K562 (cell line): ENCODE data around the gene KCNK4. TPM values are rescaled to one million over a fixed set of nuclear protein-coding genes. Genes with fewer than 3 reads are reported as not detected.

Experiments
- ATF7 ChIP-seq: fragments of 450-650 bp; IDR thresholded peaks from 2 replicates; pipeline ENCODE4 v1.7.1; 2014; ENCODE audit warnings: mild to moderate bottlenecking, moderate library complexity
- BMI1 ChIP-seq: fragments of 150-350 bp; IDR thresholded peaks from 2 replicates; pipeline ENCODE4 v1.6.1; 2014; ENCODE audit warnings: low read length
- CC2D1A ChIP-seq: fragments of 450-650 bp; IDR thresholded peaks from 2 replicates; pipeline ENCODE4 v1.6.1; 2017; ENCODE audit warnings: mild to moderate bottlenecking
- CHD4 ChIP-seq: fragments of 200-600 bp; sonication (generic); IDR thresholded peaks from 3 replicates; pipeline ENCODE4 v1.6.1; 2012; ENCODE audit warnings: low read depth, mild to moderate bottlenecking, mixed read lengths, low read length, inconsistent platforms; ENCODE audit not compliant: insufficient read depth, insufficient replicate concordance, poor library complexity, severe bottlenecking
- CREBBP ChIP-seq: IDR thresholded peaks from one replicate; pipeline ENCODE4 v1.6.1; 2012; ENCODE audit warnings: low read depth, mild to moderate bottlenecking, control low read depth, inconsistent platforms, low read length
- CTCFL ChIP-seq: IDR thresholded peaks from 2 replicates; pipeline ENCODE4 v1.6.1; 2011; ENCODE audit warnings: borderline replicate concordance, low read depth, mild to moderate bottlenecking, moderate library complexity, low read length; ENCODE audit not compliant: insufficient read depth, poor library complexity, severe bottlenecking
- FUS ChIP-seq: fragments of 200-400 bp; formaldehyde crosslinking; optimal IDR thresholded peaks from 2 replicates; pipeline ENCODE3; 2017; ENCODE audit warnings: low read depth, low read length
- GTF2F1 ChIP-seq: IDR thresholded peaks from 2 replicates; pipeline ENCODE4 v1.6.1; 2011; ENCODE audit warnings: low read depth, low read length, improper control_type of control experiment
- ILF3 ChIP-seq: fragments of 450-650 bp; IDR thresholded peaks from 2 replicates; pipeline ENCODE4 v1.6.1; 2018; ENCODE audit warnings: antibody characterized with exemption, mild to moderate bottlenecking, moderate library complexity, borderline replicate concordance
- KAT7 ChIP-seq: sonication (generic); formaldehyde crosslinking; IDR thresholded peaks from 2 replicates; pipeline ENCODE4 v1.8.0; 2022; ENCODE audit warnings: missing genetic modification reagents, mild to moderate bottlenecking, borderline replicate concordance
- MAFK ChIP-seq: IDR thresholded peaks from 2 replicates; pipeline ENCODE4 v1.6.1; 2011; ENCODE audit warnings: low read length, improper control_type of control experiment
- MLLT1 ChIP-seq, 2 experiments: fragments of 450-650 bp; IDR thresholded peaks; 2 replicates each; pipeline ENCODE4 v1.6.1; 2016
- MXI1 ChIP-seq: IDR thresholded peaks from 2 replicates; pipeline ENCODE4 v1.6.1; 2011; ENCODE audit warnings: low read depth, mild to moderate bottlenecking, improper control_type of control experiment, low read length
- NELFE ChIP-seq: IDR thresholded peaks from 2 replicates; pipeline ENCODE4 v1.6.1; 2011; ENCODE audit warnings: mild to moderate bottlenecking; ENCODE audit not compliant: insufficient read depth, insufficient read length
- POU5F1 ChIP-seq: fragments of 150-350 bp; IDR thresholded peaks from 2 replicates; pipeline ENCODE4 v1.6.1; 2014; ENCODE audit warnings: borderline replicate concordance, low read length, low read depth, mild to moderate bottlenecking; ENCODE audit not compliant: partially characterized antibody
- RBM15 ChIP-seq: fragments of 200-400 bp; formaldehyde crosslinking; IDR thresholded peaks from 2 replicates; pipeline ENCODE4 v1.6.1; 2018; ENCODE audit warnings: mild to moderate bottlenecking, low read length, moderate library complexity; ENCODE audit not compliant: insufficient read depth
- SMAD1 ChIP-seq: fragments of 150-350 bp; IDR thresholded peaks from 2 replicates; pipeline ENCODE4 v1.6.1; 2014; ENCODE audit warnings: low read length, low read depth; ENCODE audit not compliant: partially characterized antibody
- TAF9B ChIP-seq: fragments of 450-650 bp; IDR thresholded peaks from 2 replicates; pipeline ENCODE4 v1.6.1; 2018; ENCODE audit warnings: mild to moderate bottlenecking; ENCODE audit not compliant: partially characterized antibody
- ZC3H8 ChIP-seq: fragments of 450-650 bp; IDR thresholded peaks from 2 replicates; pipeline ENCODE4 v1.6.1; 2017
- ZFX ChIP-seq: sonication (generic); formaldehyde crosslinking; IDR thresholded peaks from 2 replicates; pipeline ENCODE4 v1.8.0; 2022; ENCODE audit warnings: mild to moderate bottlenecking, missing genetic modification reagents, moderate library complexity
- ZKSCAN3 ChIP-seq: fragments of 250-450 bp; sonication (Bioruptor Pico); IDR thresholded peaks from 2 replicates; pipeline ENCODE4 v1.4.0; 2020
- ZNF143 ChIP-seq: sonication (generic); formaldehyde crosslinking; IDR thresholded peaks from 2 replicates; pipeline ENCODE4 v1.9.0; 2022; ENCODE audit warnings: mild to moderate bottlenecking, missing genetic modification reagents
- ZNF175 ChIP-seq: fragments of 200-800 bp; sonication (Bioruptor generic); IDR thresholded peaks from 2 replicates; pipeline ENCODE4 v1.6.1; 2016; ENCODE audit warnings: low read depth, mild to moderate bottlenecking, missing genetic modification characterization, missing compliant biosample characterization
- ZNF507 ChIP-seq: conservative IDR thresholded peaks from 2 replicates; pipeline ENCODE4 v1.6.1; 2017; ENCODE audit warnings: missing genetic modification characterization, missing compliant biosample characterization
- polyA plus RNA-seq, 8 experiments: library from polyadenylated mRNA; depleted of rRNA in 4 of 8; stranded (reverse) in 5 of 8; unstranded in 3 of 8; fragments of >200 nt; fragmentation: Nextera tagmentation in 2 of 8; fragmentation: Illumina TruSeq in 1 of 8; extraction: Ambion mirVana in 2 of 8; extraction: Trizol in 1 of 8; gene quantifications; 2 replicates each; pipeline versions ENCODE4 v1.2.1 to v1.2.3, GENCODE V29; 2011 to 2014; ENCODE audit warnings: inconsistent platforms in 1 of 8, missing spikeins in 1 of 8
- total RNA-seq, 7 experiments: library from RNA; depleted of rRNA in 6 of 7; stranded (reverse); fragments of >200 nt in 6 of 7; fragmentation: Illumina TruSeq in 2 of 7; extraction: Trizol in 2 of 7; gene quantifications; 2 replicates each; pipeline versions ENCODE4 v1.2.1 to v1.2.3, GENCODE V29; 2011 to 2021; ENCODE audit warnings: low replicate concordance in 1 of 7
- TF ChIP-seq, protein P1 (sequence below): fragments of 250-450 bp; sonication (Bioruptor Pico); IDR thresholded peaks from 2 replicates; pipeline ENCODE4 v1.4.0; 2020; ENCODE audit warnings: borderline replicate concordance

Gene KCNK4
- total and polyA plus RNA-seq, 9 of the 15 experiments (the other 6 are each of a cell fraction or from before 2014, with no cell fraction given): not detected

DNA sequence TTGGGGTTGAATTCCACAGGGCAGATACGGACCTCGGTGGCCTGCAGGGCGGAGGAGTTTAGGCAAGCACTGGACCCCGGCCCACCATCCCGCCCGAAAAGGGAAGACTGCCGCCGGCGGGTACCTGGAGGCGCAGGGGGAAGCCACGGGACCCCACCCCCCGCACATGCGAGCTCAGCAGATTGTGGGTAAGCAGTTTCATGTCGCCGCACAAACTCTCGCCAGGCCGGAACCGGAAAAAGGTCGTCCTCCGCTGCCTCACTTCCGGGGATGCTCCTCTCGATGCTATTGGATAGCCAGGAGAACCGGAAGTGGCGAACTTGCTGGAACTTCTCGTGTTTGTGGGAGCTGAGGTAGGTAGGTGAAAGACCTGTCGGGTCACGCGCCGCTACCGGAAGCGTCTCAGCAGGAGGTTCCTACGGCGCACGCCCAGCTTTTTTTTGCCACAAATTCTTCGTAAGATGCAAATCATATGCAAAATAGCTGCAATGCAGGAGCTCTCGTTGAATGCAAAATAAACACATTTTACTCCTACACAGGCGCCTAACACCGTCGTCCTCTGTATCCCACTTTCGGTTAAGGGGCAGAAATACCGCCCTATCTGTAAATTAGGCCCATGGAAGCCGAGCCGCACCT lies 26.3 kb downstream of the KCNK4 start, which contains the start of gene TRMT112 (continued):
- peak; percentile 52; the same call in 1 of the 2 replicates for TF ChIP-seq ZNF143 (CRISPR knock-in tag)
- no peak for TF ChIP-seq CC2D1A
- no peak for TF ChIP-seq POU5F1
- TF ChIP-seq FUS: no peak
- TF ChIP-seq ZNF175: no peak
- no peak for TF ChIP-seq ILF3
- TF ChIP-seq ZNF507 (tag): no peak
- TF ChIP-seq MXI1: no peak; the same call in 1 of the 2 replicates
- TF ChIP-seq ZC3H8: no peak
- TF ChIP-seq SMAD1: peak; percentile 11
- TF ChIP-seq KAT7 (CRISPR knock-in tag): no peak; the same call in 1 of the 2 replicates
- TF ChIP-seq CREBBP: no peak
- TF ChIP-seq ATF7: peak; percentile 36
- no peak for TF ChIP-seq ZKSCAN3
- TF ChIP-seq CHD4: no peak
- TF ChIP-seq RBM15: no peak
- TF ChIP-seq, protein P1, sequence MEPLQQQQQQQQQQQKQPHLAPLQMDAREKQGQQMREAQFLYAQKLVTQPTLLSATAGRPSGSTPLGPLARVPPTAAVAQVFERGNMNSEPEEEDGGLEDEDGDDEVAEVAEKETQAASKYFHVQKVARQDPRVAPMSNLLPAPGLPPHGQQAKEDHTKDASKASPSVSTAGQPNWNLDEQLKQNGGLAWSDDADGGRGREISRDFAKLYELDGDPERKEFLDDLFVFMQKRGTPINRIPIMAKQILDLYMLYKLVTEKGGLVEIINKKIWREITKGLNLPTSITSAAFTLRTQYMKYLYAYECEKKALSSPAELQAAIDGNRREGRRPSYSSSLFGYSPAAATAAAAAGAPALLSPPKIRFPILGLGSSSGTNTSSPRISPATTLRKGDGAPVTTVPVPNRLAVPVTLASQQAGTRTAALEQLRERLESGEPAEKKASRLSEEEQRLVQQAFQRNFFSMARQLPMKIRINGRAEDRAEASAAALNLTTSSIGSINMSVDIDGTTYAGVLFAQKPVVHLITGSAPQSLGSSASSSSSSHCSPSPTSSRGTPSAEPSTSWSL (CRISPR knock-in tag): no peak
- TF ChIP-seq BMI1: no peak
- TF ChIP-seq CTCFL: no peak
- no peak for TF ChIP-seq TAF9B
- TF ChIP-seq MAFK: peak; percentile 71
- no peak; the same call in 1 of the 2 replicates for TF ChIP-seq ZFX (CRISPR knock-in tag)
- TF ChIP-seq NELFE: no peak
- no peak; a peak in 1 of 4 replicates for TF ChIP-seq MLLT1 (IDR thresholded peaks at IDR 0.05)
- TF ChIP-seq GTF2F1: 0 out of 2 replicates have a peak, but pooled peaks have one; percentile 24
